GM12878 (cell line): ENCODE measurements around the gene RBM48. TPM values are rescaled to one million over a fixed set of nuclear protein-coding genes. Genes with fewer than 3 reads are reported as not detected.

Experiments used
- ATAC-seq: fragments of 200-7000 bp; cut with Tn5 transposase; 3 replicates; pipeline ENCODE4 v1.9.1; 2020; ENCODE audit warnings: mild to moderate bottlenecking, moderate library complexity
- BruUV-seq: library from RNA; stranded (reverse); fragments of 400-500 nt; replicated peaks from 2 replicates; lab custom pipeline; 2021; lab: Mats Ljungman, UMichigan
- CTCF ChIA-PET: fragments of 300-600 bp; sonication (Branson Sonifier 250); formaldehyde crosslinking; extraction: SDS; loops from one replicate; lab custom pipeline; 2021; ENCODE audit warnings: inconsistent platforms; lab: Yijun Ruan, JAX
- POLR2A ChIA-PET: fragments of 350-600 bp; formaldehyde crosslinking; extraction: SDS; loops from one replicate; lab custom pipeline; 2021; ENCODE audit warnings: inconsistent platforms; lab: Charles Lee
- RAD21 ChIA-PET: fragments of 300-600 bp; sonication (Branson Sonifier 250); formaldehyde crosslinking; loops from one replicate; lab custom pipeline; 2023; ENCODE audit warnings: antibody characterized with exemption; ENCODE audit not compliant: unreplicated experiment; lab: Charles Lee
- SMC1A ChIA-PET: fragments of 300-600 bp; sonication (Branson Sonifier 250); formaldehyde crosslinking; loops from one replicate; lab custom pipeline; 2023; ENCODE audit not compliant: unreplicated experiment, uncharacterized antibody; lab: Charles Lee
- DNase-seq: peaks from one replicate; pipeline ENCODE4 v3.0.0-alpha.2; 2011; ENCODE audit warnings: low read depth, low spot score
- FAIRE-seq: peaks from 3 replicates; lab custom pipeline; 2011; peaks lifted over from hg19 to GRCh38; lab: Jason Lieb, UNC
- H2AFZ ChIP-seq: 2 replicates; pipeline ENCODE4 v1.6.0; 2011; ENCODE audit warnings: low read depth, low read length, control low read depth; ENCODE audit not compliant: control insufficient read depth
- H3K27ac ChIP-seq: 2 replicates; pipeline ENCODE4 v1.5.1; 2011; ENCODE audit warnings: control low read depth; ENCODE audit not compliant: control insufficient read depth, insufficient read depth
- H3K27me3 ChIP-seq, 2 experiments: replicated peaks in 1 of 2; 2 replicates each; pipeline versions ENCODE4 v1.6.0 to v1.6.1; 2011; ENCODE audit warnings: low read length in 1 of 2; ENCODE audit not compliant: control insufficient read depth in 2 of 2, insufficient read depth in 2 of 2
- H3K36me3 ChIP-seq, 2 experiments: 2 replicates each; pipeline ENCODE4 v1.5.1; 2011; ENCODE audit warnings: low read length in 1 of 2; ENCODE audit not compliant: control insufficient read depth in 2 of 2, insufficient read depth in 2 of 2
- H3K4me1 ChIP-seq: 2 replicates; pipeline ENCODE4 v1.6.1; 2011; ENCODE audit warnings: mild to moderate bottlenecking, low read length, moderate library complexity, mixed read lengths; ENCODE audit not compliant: control insufficient read depth, insufficient read depth
- H3K4me2 ChIP-seq: 2 replicates; pipeline ENCODE4 v1.6.0; 2011; ENCODE audit warnings: control low read depth; ENCODE audit not compliant: control insufficient read depth, insufficient read depth
- H3K4me3 ChIP-seq: fragments of 200-600 bp; sonication (generic); 2 replicates; pipeline ENCODE4 v1.5.1; 2016
- H3K79me2 ChIP-seq: 2 replicates; pipeline ENCODE4 v1.6.0; 2011; ENCODE audit warnings: low read length; ENCODE audit not compliant: control insufficient read depth, insufficient read depth
- H3K9ac ChIP-seq: 2 replicates; pipeline ENCODE4 v1.8.0; 2011; ENCODE audit warnings: low read length, control low read depth, mixed read lengths; ENCODE audit not compliant: control insufficient read depth, insufficient read depth
- H3K9me3 ChIP-seq: replicated peaks from 3 replicates; pipeline ENCODE4 v1.5.1; 2011; ENCODE audit warnings: mild to moderate bottlenecking, low read length; ENCODE audit not compliant: control insufficient read depth, insufficient read depth
- H4K20me1 ChIP-seq: 2 replicates; pipeline ENCODE4 v1.6.0; 2011; ENCODE audit not compliant: control insufficient read depth, insufficient read depth
- ASH2L ChIP-seq: fragments of 300-600, 200-600 bp; sonication (generic); IDR thresholded peaks from 2 replicates; pipeline ENCODE4 v1.6.1; 2017; ENCODE audit warnings: low read depth, mild to moderate bottlenecking, borderline replicate concordance
- ATF7 ChIP-seq: fragments of 450-650 bp; IDR thresholded peaks from 2 replicates; pipeline ENCODE4 v1.6.1; 2016; ENCODE audit warnings: low read depth, mild to moderate bottlenecking
- BHLHE40 ChIP-seq, 2 experiments: fragments of 450-650 bp in 1 of 2; IDR thresholded peaks; 2 replicates each; pipeline ENCODE4 v1.6.1; 2011 to 2017; ENCODE audit warnings: low read depth in 2 of 2, borderline replicate concordance in 1 of 2, improper control_type of control experiment in 1 of 2, low read length in 1 of 2, mild to moderate bottlenecking in 1 of 2
- CEBPB ChIP-seq, 2 experiments: fragments of 150-350 bp in 1 of 2; IDR thresholded peaks; 2 replicates each; pipeline ENCODE4 v1.6.1; 2012 to 2014; ENCODE audit warnings: low read depth in 2 of 2, low read length in 2 of 2, borderline replicate concordance in 1 of 2, inconsistent platforms in 1 of 2
- ETV6 ChIP-seq, 2 experiments: fragments of 450-650 bp in 1 of 2; IDR thresholded peaks in 1 of 2; conservative IDR thresholded peaks in 1 of 2; 2 replicates each; pipeline ENCODE4 v1.6.1; 2014; ENCODE audit warnings: antibody characterized with exemption in 1 of 2, borderline replicate concordance in 1 of 2, low read depth in 1 of 2, mild to moderate bottlenecking in 1 of 2, moderate library complexity in 1 of 2
- GABPA ChIP-seq: IDR thresholded peaks from 2 replicates; pipeline ENCODE4 v1.6.1; 2014; ENCODE audit warnings: antibody characterized with exemption, low read depth, mild to moderate bottlenecking, inconsistent platforms
- LARP7 ChIP-seq: fragments of 450-650 bp; IDR thresholded peaks from 2 replicates; pipeline ENCODE4 v1.6.1; 2017; ENCODE audit warnings: mild to moderate bottlenecking
- MEF2B ChIP-seq: fragments of 450-650 bp; IDR thresholded peaks from 2 replicates; pipeline ENCODE4 v1.6.1; 2018; ENCODE audit warnings: mild to moderate bottlenecking, moderate library complexity; ENCODE audit not compliant: partially characterized antibody, poor library complexity, severe bottlenecking
- NFIC ChIP-seq: IDR thresholded peaks from 2 replicates; pipeline ENCODE4 v1.6.1; 2012; ENCODE audit warnings: low read depth, mild to moderate bottlenecking, inconsistent platforms, low read length, moderate library complexity
- NFXL1 ChIP-seq: fragments of 450-650 bp; IDR thresholded peaks from 2 replicates; pipeline ENCODE4 v1.6.1; 2017; ENCODE audit warnings: antibody characterized with exemption, mild to moderate bottlenecking, borderline replicate concordance
- PML ChIP-seq: IDR thresholded peaks from 2 replicates; pipeline ENCODE4 v1.6.1; 2012; ENCODE audit warnings: low read length, inconsistent platforms
- RAD51 ChIP-seq: fragments of 450-650 bp; IDR thresholded peaks from 2 replicates; pipeline ENCODE4 v1.6.1; 2016; ENCODE audit warnings: moderate library complexity, mild to moderate bottlenecking, inconsistent platforms
- SREBF2 ChIP-seq: IDR thresholded peaks from 2 replicates; pipeline ENCODE4 v1.6.1; 2012; ENCODE audit warnings: mild to moderate bottlenecking, low read length
- TCF12 ChIP-seq: IDR thresholded peaks from 2 replicates; pipeline ENCODE4 v1.6.1; 2011; ENCODE audit warnings: low read depth, mild to moderate bottlenecking, low read length
- USF1 ChIP-seq: IDR thresholded peaks from 2 replicates; pipeline ENCODE4 v1.6.1; 2011; ENCODE audit warnings: borderline replicate concordance, low read depth, mild to moderate bottlenecking, moderate library complexity, mixed read lengths, low read length; ENCODE audit not compliant: insufficient read depth; ENCODE audit errors: extremely low read length
- ZBTB11 ChIP-seq: fragments of 450-650 bp; formaldehyde crosslinking; IDR thresholded peaks from 2 replicates; pipeline ENCODE4 v1.5.0; 2022; ENCODE audit warnings: mild to moderate bottlenecking, missing genetic modification characterization
- in situ Hi-C: fragments of 300-500 bp; cut with MboI; formaldehyde crosslinking; loops from 9 replicates; pipeline ENCODE4 v1.14.3; 2018; ENCODE audit warnings: mixed read lengths
- intact Hi-C: fragments of 100-400 bp; cut with micrococcal nuclease; formaldehyde crosslinking; loops from one replicate; pipeline ENCODE4 v1.14.2; 2022; ENCODE audit not compliant: unreplicated experiment
- polyA plus RNA-seq, 11 experiments: library from polyadenylated mRNA; depleted of rRNA in 4 of 11; unstranded in 6 of 11; stranded (reverse) in 5 of 11; fragments of >200 nt; fragmentation: Nextera tagmentation in 4 of 11; fragmentation: Illumina TruSeq in 1 of 11; extraction: Ambion mirVana in 4 of 11; extraction: Trizol in 1 of 11; gene quantifications; 1 replicate in 1 of 11; 2 replicates in 10 of 11; pipeline versions ENCODE4 v1.2.1 to v1.2.3, GENCODE V29; 2011 to 2016; ENCODE audit warnings: inconsistent platforms in 2 of 11, missing spikeins in 2 of 11, low read depth in 1 of 11
- total RNA-seq, 4 experiments: library from RNA; depleted of rRNA in 3 of 4; stranded (reverse); fragments of >200 nt in 3 of 4; fragmentation: Illumina TruSeq in 1 of 4; extraction: Trizol in 1 of 4; gene quantifications; 2 replicates each; pipeline versions ENCODE4 v1.2.1 to v1.2.3, GENCODE V29; 2013 to 2021

The RBM48 gene
- total and polyA plus RNA-seq, 10 of the 15 experiments (the other 5 are each of a cell fraction or from before 2014, with no cell fraction given) = 8.5 to 14.7 (median 11.6) TPM

DNA sequence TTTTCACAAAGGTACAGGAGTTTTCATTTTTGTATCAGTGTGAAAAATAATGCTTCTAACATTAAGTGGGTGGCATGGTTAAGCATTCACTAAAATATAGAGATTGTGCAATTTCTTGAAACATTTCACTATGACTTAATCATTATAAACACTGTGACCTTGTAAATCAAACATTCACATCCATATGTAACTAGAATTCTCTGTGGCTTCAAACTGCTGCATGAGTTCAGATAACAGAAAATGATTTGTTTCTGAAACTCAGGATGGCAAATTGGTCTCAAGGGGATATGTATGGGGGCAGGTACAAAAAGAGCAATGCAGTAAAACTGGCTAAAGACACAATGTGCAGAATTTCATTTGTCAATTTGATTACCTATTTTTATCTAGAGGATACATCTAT, 57.8 kb downstream of the RBM48 start:
- ChIA-PET RAD21 (no interaction called here), POLR2A (no interaction called here), SMC1A (no interaction called here), CTCF (interaction anchor here (1.3 kb wide), 1 partner anchor 58 kb away, joined by 3 read pairs; the partner anchor contains the start of genes PEX1 and RBM48)
- Histone ChIP-seq H4K20me1 (no peaks in the 10 kb centered on the region; the same call in 1 of the 2 replicates), H3K4me2 (peak overlapping the region; percentile 39; the same call in 1 of the 2 replicates), H2AFZ (no peak overlapping the region), H3K27me3 (no peaks in the 10 kb centered on the region), H3K27ac (no peak overlapping the region), H3K4me1 (peaks cover 10% of the 10 kb centered on the region; the same call in 1 of the 2 replicates), H3K9me3 (peaks cover 6% of the 10 kb centered on the region), H3K79me2 (peaks cover 80% of the 10 kb centered on the region), H3K4me3 (peak overlapping the region; percentile 48; the same call in 1 of the 2 replicates), H3K9ac (no peak overlapping the region), H3K36me3 (peaks cover 0 to 1% of the 10 kb centered on the region in 2 experiments; a peak in 2 of 4 replicates)
- no TSS peak for BruUV-seq
- intact Hi-C loops (loop anchor here (5.0 kb wide), 1 partner anchor 644 kb away; the partner anchor contains the start of gene AKAP9), in situ Hi-C loops (no loop called here)
- DNase-seq (no peak), FAIRE-seq (no peak), ATAC-seq (no peak)
- TF ChIP-seq PML = no peak
- TF ChIP-seq ATF7 = 0 out of 2 replicates have a peak, but pooled peaks have one; percentile 13
- no peak for TF ChIP-seq TCF12
- TF ChIP-seq NFIC = no peak
- TF ChIP-seq SREBF2 = no peak
- no peak for TF ChIP-seq ASH2L
- no peak for TF ChIP-seq BHLHE40 (IDR thresholded peaks at IDR 0.05; ENCODE audit: borderline replicate concordance in 1 of 2, low read depth in 2 of 2, low read length in 1 of 2)
- TF ChIP-seq MEF2B = peak; percentile 83
- TF ChIP-seq LARP7 = no peak
- no peak for TF ChIP-seq ETV6 (conservative IDR thresholded peaks at IDR 0.05 in 1 of 2, IDR thresholded peaks at IDR 0.05 in 1 of 2; ENCODE audit: borderline replicate concordance in 1 of 2, low read depth in 1 of 2)
- no peak for TF ChIP-seq ZBTB11 (CRISPR knock-in tag)
- TF ChIP-seq NFXL1 = no peak
- TF ChIP-seq GABPA = no peak
- no peak for TF ChIP-seq CEBPB (IDR thresholded peaks at IDR 0.05; ENCODE audit: borderline replicate concordance in 1 of 2, low read depth in 2 of 2, low read length in 2 of 2)
- no peak for TF ChIP-seq RAD51
- TF ChIP-seq USF1 = no peak
